HG03565 (cell line): ENCODE measurements around the gene SLC2A13.

ENCODE experiments used
- ATAC-seq: cut with Tn5 transposase; IDR thresholded peaks from one replicate; pipeline ENCODE4 v1.9.1; 2021; ENCODE audit warnings: mild to moderate bottlenecking, moderate library complexity; ENCODE audit not compliant: unreplicated experiment

Gene SLC2A13

GRCh38 chr12:40105515-40106201 is at the start of gene SLC2A13:
TSS of gene SLC2A13 (minus strand) at chr12:40106081. CDS start at chr12:40105808, 273 bp downstream.
- peak; percentile 69 for ATAC-seq

DNA sequence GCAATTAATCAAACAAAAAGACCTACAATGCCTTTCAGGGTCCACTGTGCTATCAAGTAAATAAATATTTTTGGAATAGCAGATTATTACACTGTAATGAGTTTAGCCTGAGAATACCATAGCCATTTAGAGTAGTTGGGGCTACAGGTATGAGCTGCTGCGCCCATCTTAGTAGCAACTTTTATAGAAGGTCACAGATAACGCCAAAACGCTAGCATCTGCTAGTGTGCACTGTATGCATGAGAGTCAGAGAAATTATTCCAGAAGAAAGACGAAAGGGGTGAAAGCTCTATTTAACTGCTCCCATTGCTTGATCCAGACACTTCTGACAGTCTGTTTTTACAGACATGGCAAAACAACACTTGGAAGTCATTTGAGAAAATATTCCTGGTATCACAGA is 48.5 kb upstream of the SLC2A13 start:
- no peak for ATAC-seq

DNA sequence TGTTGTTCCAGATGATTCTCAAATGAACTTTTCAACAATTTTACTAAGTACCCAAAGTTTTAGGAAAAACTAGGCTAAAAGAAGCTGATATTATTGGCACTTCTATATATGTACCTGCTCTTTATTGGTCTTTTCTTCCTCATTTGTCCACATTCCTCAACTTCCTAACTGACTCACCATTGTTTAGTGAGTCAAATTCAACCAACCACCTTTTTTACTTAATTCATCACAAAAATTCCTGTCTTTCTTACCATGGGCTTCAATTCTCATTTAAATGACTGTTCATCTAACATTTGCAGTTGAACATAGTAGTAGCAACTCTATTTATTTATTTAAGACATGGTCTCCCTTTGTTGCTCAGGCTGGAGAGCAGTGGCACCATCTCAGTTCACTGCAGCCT is 47.6 kb upstream of the SLC2A13 start:
- ATAC-seq, result no peak

DNA sequence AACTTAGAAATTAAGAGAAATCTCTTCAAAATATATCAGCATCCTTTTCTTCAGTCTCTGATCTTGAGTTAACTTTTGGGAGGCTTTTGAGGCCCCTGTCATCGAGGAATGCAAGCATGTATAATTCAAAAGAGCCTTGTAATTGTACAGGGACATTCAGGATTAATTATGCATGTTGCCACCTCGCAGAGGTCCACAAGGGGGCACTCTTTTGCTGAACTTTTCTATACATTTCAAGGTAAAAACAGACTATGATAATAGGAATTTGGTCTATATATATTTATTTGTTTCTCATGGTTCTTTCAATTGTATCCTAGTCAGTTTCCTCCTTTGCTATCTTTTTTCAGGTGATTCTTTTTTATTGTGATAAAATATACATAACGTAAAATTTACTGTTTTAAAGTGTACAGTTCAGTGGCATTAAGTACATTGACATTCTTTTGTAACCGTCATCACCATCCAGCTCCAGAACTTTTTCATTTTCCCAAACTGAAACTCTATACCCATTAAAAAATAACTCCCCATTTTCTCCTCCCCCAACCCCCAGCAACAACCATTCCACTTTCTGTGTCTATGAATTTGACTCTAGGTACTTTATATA is 47.0 kb upstream of the SLC2A13 start:
- ATAC-seq, result no peak

GRCh38 chr12:40149673-40150260 is 43.9 kb upstream of the SLC2A13 start:
- no peak for ATAC-seq

GRCh38 chr12:40146800-40147797 is 41.2 kb upstream of the SLC2A13 start:
- no peak for ATAC-seq

- no peak for ATAC-seq
Measured at GRCh38 chr12:40145896-40146295, 40.0 kb upstream of the SLC2A13 start.

GRCh38 chr12:40144023-40144422 is 38.1 kb upstream of the SLC2A13 start:
- ATAC-seq, result no peak

DNA sequence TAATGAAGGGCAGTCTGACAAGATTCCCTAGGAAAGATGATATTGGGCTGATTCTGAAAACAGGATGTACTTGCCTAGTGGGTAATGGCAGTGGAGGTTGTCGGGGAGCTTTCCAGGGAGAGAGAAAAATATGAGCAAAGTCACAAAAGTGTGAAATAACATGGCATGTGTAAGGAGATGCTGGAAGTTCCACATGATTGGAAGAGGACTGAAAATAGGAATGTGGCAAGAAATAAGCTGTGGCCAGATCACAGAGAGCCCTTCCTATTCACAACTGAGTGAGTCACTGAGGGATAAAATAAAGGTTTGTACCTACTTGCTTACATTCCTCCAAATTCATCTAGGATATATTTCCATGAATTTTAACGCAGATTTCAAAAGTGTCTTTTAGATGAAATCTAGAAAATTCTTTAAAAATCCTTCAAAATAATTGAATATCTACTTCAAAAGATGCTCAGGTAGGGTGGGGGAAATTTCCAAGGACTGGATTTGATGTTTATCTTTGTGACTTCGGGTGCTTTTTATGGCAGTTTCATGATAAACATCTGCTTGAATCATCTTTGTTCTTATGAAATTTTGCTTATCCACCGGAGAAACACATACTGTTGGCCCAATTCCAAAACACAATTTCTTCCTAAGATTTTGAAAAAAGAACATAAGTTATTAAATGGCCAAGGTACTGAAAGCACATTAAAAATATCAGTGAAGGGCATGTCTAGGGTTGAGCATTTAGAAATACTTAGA is 36.3 kb upstream of the SLC2A13 start:
- no peak for ATAC-seq

GRCh38 chr12:40138526-40138925 is 32.6 kb upstream of the SLC2A13 start:
- ATAC-seq, result no peak

DNA sequence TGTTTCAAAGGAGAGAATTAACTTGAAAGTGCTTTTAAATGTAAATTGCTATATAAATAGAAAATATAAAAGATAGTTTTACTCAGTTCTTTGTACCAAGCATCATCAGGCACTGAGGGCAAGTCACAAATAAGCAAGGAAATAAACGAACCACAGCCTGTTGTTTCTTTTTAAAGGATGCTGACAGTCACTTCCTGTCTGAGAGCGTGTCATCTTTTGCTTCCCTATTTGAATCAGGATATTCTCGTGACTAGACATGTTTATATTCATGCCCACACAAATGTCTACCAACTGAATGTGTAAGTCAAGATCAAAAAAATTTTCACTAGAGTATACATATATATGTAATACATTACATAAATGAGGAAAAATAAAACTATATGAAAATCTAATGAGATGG is 31.4 kb upstream of the SLC2A13 start:
- peak; percentile 88 for ATAC-seq

DNA sequence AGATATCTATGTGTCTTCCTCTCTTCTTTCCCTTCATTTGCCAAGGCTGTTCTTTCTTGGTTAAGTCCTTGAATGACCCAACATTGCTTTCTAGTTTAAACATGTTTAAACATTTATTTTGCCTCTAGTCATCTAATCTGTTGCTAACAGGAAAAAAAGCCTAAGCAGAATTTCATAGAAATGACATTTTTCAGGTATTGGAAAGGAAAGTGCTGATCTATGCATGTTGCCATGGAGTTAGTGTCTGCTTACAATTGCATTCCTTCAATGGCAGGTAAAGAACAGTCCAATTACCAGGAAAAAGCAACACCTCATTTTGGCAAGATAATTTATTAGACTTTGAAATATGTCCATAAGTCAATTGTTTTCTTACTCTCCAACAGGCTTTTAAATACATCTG is 21.5 kb upstream of the SLC2A13 start:
- ATAC-seq, result no peak

DNA sequence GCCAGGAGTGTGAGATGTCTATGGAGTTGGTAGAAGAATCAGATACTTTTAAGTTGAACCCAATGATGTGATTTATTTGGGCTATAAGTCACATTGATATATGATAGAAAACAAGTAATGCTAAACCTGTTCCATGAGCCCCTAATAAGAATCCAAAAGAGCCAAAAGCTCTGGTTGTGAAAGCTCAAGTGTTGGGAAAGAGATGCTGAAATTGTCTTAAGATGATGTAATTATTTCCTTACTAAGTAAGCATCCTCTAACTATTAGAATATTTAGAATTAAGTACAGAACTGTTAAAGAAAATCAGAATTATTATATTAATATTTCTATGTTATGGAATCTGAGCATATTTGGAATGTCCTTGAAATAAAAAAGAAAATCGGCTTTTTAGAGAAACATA is 17.6 kb upstream of the SLC2A13 start:
- no peak for ATAC-seq

GRCh38 chr12:40122842-40123241 is 17.0 kb upstream of the SLC2A13 start:
- ATAC-seq, result no peak

DNA sequence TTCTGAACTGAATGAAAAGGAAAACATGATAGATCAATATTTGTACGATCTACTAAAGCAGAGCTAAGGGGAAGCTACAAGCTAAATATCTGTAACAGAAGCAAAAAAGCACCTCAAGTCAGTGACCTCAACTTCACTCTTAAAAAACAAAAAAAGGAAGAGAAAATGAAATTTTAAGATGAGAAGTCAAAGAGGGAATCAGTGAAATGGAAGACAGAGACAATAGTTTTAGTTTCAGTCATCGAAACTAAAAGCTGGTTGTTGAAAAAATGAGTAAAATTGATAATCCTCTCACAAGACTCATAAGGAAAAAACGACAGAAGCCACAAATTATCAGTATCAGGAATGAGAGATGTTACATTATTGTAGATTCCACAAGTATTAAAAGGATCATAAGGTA is 11.9 kb upstream of the SLC2A13 start:
- peak; percentile 93 for ATAC-seq

DNA sequence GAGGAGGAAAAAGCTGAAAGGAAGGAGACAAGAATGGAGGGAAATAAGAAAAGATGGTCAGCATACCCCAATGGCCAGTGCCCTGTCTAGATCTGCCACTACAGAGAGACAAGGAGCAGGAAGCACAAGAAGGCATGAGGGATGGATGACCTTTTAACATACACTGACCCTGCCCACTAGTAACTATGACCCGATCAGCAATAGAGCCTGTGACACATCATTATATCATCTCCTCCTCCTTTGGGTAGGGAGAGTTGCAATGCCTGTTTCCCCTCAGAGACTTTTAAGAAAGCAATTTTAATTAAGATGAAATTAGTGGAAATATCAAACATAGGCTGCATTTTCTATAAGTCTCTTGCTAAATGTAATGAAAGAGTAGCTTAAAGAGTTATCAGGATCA is 4.7 kb upstream of the SLC2A13 start:
- ATAC-seq, result no peak

DNA sequence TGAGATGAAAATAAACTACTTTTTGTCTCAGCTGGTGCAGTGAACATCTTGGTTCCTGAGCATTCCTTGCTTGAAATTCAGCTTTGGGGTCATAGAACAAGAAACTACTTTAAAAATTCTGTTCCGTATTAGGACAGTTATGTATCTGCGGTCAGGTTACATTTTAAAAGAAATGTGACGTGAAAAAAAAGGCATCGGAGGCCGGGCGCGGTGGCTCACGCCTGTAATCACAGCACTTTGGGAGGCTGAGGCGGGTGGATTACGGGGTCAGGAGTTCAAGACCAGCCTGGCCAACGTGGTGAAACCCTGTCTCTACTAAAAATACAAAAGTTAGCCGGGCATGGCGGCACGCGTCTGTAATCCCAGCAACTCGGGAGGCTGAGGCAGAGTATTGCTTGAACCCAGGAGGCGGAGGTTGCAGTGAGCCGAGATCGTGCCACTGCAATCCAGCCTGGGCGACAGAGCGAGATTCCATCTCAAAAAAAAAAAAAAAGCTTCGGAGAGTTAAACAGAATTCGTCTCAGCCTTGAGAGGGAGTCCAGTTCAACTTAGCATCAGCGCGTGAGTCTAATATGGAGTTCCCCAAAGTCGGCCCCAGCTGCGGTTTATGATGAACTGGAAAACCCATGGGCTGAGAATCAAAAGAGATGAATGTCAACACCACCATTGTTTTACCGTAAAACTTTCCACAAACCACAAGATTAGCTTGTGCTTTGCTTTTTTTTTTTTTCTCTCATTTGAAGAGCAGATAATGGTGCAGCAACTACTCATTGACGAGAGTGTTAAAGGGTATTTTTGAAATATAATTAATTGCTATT is 2.1 kb upstream of the SLC2A13 start:
- ATAC-seq, result no peak

DNA sequence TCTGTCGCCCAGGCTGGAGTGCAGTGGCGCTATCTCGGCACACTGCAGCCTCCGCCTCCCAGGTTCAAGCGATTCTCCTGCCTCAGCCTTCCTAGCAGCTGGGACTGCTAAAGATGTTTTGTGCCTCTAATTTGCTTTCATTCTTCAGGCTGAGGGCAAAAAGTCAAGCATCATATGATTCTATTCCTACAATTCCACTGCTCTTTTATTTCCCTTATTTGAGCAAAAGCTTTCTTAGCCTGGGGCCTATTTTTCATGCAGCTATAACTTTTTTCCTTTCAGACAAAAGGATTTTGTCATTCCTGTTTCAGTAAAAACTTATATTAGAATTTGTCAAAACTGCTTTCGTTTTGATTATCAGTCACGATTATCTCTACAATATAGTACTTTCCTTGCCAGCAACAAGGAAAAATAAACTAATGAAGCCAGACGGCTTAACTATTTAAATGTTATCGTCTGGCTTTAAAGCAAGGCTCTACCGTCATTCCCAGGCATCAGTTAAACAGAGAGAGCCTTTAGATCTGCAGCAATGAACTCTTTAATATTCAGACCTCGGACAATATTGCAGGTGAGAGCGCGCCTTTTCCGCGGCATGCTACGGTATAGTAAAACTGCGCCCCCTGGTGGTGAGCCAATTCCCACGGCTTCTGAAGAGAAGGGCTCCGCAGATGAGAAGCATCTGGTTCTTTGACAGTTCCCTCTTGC is 1.4 kb upstream of the SLC2A13 start:
- peak; percentile 26 for ATAC-seq

GRCh38 chr12:40106655-40107054 is 774 bp upstream of the SLC2A13 start:
- no peak for ATAC-seq
